Stimulated activated effector memory CD8-positive, alpha-beta T cell treated with anti-CD3 and anti-CD28 coated beads, Interleukin-12 subunit alpha, Interleukin-12 subunit beta, amount 100 ng/mL, for 72 hours (primary cell): ENCODE results near the gene APOBEC3C.
"Not testable (repeated sequence)": the region's sequence is repeated elsewhere in the genome, so short reads cannot be mapped to it uniquely, and the experiment has no call there.

Source experiments
- ATAC-seq: fragments of 150-1000 bp; cut with Tn5 transposase; 2 replicates; pipeline ENCODE4 v1.10.0; 2021
- DNase-seq, 2 donors: peaks; one replicate each; pipeline ENCODE4 v3.0.0; 2021 to 2022; ENCODE audit warnings: low spot score in 2 of 2
- H3K27ac Mint-ChIP-seq: one replicate; pipeline ENCODE4 v1.8.0; 2022; ENCODE audit warnings: mild to moderate bottlenecking, mixed read lengths
- H3K36me3 Mint-ChIP-seq: one replicate; pipeline ENCODE4 v1.8.0; 2022; ENCODE audit warnings: mild to moderate bottlenecking, mixed read lengths
- H3K4me1 Mint-ChIP-seq: one replicate; pipeline ENCODE4 v1.8.0; 2022; ENCODE audit warnings: mixed read lengths
- H3K4me3 Mint-ChIP-seq: one replicate; pipeline ENCODE4 v1.8.0; 2022; ENCODE audit warnings: mild to moderate bottlenecking, mixed read lengths
- H3K9me3 Mint-ChIP-seq: one replicate; pipeline ENCODE4 v1.8.0; 2022; ENCODE audit warnings: mixed read lengths

APOBEC3C gene

GRCh38 chr22:38974826-38975175 lies 39.3 kb upstream of the APOBEC3C start:
- Mint-ChIP-seq H3K4me1 (peaks cover 13% of the 10 kb centered on the region), H3K4me3 (no peak overlapping the region), H3K9me3 (no peaks in the 10 kb centered on the region), H3K36me3 (no peaks in the 10 kb centered on the region), H3K27ac (no peak overlapping the region)
- DNase-seq: no peak
- ATAC-seq: no peak

- H3K4me3 Mint-ChIP-seq, DNase-seq, H3K9me3 Mint-ChIP-seq, H3K36me3 Mint-ChIP-seq, H3K27ac Mint-ChIP-seq, ATAC-seq: not testable (repeated sequence)
- peaks cover 17% of the 10 kb centered on the region for H3K4me1 Mint-ChIP-seq
Observed at GRCh38 chr22:38977289-38977688, 36.8 kb upstream of the APOBEC3C start.

GRCh38 chr22:38980587-38980986 lies 33.5 kb upstream of the APOBEC3C start:
- H3K4me3 Mint-ChIP-seq, ATAC-seq, H3K27ac Mint-ChIP-seq, H3K9me3 Mint-ChIP-seq, H3K36me3 Mint-ChIP-seq, DNase-seq: not testable (repeated sequence)
- peaks cover 43% of the 10 kb centered on the region for H3K4me1 Mint-ChIP-seq

GRCh38 chr22:38981005-38981991 lies 32.8 kb upstream of the APOBEC3C start:
- H3K36me3 Mint-ChIP-seq: peaks cover 8% of the 10 kb centered on the region
- no peaks in the 10 kb centered on the region for H3K9me3 Mint-ChIP-seq
- ATAC-seq: peak; percentile 0
- H3K4me1 Mint-ChIP-seq: peaks cover 50% of the 10 kb centered on the region
- DNase-seq: no peak
- peak overlapping the region; percentile 89 for H3K27ac Mint-ChIP-seq
- H3K4me3 Mint-ChIP-seq: peak overlapping the region; percentile 79

GRCh38 chr22:38981992-38982927 lies 31.8 kb upstream of the APOBEC3C start, which contains the start of gene APOBEC3B:
TSS of gene APOBEC3B (plus strand) at chr22:38982347. CDS start at chr22:38982454, 107 bp downstream.
- DNase-seq (peak; percentile 48 to 87), ATAC-seq (peak; percentile 80)
- Mint-ChIP-seq H3K27ac (peak within 1 kb of the TSS; percentile 89), H3K4me3 (peak within 1 kb of the TSS; percentile 79), H3K4me1 (peaks cover 52% of the 10 kb centered on the region), H3K9me3 (no peaks in the 10 kb centered on the region), H3K36me3 (peaks cover 8% of the 10 kb centered on the region)

GRCh38 chr22:38984224-38984623 lies 29.8 kb upstream of the APOBEC3C start:
- H3K9me3 Mint-ChIP-seq: no peaks in the 10 kb centered on the region
- DNase-seq: no peak
- peaks cover 69% of the 10 kb centered on the region for H3K4me1 Mint-ChIP-seq
- peak overlapping the region; percentile 5 for H3K4me3 Mint-ChIP-seq
- ATAC-seq: no peak
- no peak overlapping the region for H3K27ac Mint-ChIP-seq
- peaks cover 8% of the 10 kb centered on the region for H3K36me3 Mint-ChIP-seq

GRCh38 chr22:38984784-38985757 lies 29.0 kb upstream of the APOBEC3C start:
- not testable (repeated sequence) for H3K36me3 Mint-ChIP-seq, H3K9me3 Mint-ChIP-seq
- peak; percentile 51 to 87 for DNase-seq
- ATAC-seq: peak; percentile 88
- Mint-ChIP-seq H3K27ac (peak overlapping the region; percentile 81), H3K4me3 (peak overlapping the region; percentile 59), H3K4me1 (peaks cover 76% of the 10 kb centered on the region)

- Mint-ChIP-seq H3K9me3 (no peaks in the 10 kb centered on the region), H3K4me3 (no peak overlapping the region), H3K4me1 (peaks cover 70% of the 10 kb centered on the region), H3K36me3 (peaks cover 8% of the 10 kb centered on the region), H3K27ac (peak overlapping the region; percentile 83)
- ATAC-seq (no peak), DNase-seq (no peak)
Observed at GRCh38 chr22:38986629-38987028, 27.4 kb upstream of the APOBEC3C start.

- peaks cover 8% of the 10 kb centered on the region for H3K36me3 Mint-ChIP-seq
- H3K4me3 Mint-ChIP-seq: no peak overlapping the region
- DNase-seq (no peak), ATAC-seq (no peak)
- no peaks in the 10 kb centered on the region for H3K9me3 Mint-ChIP-seq
- peak overlapping the region; percentile 83 for H3K27ac Mint-ChIP-seq
- H3K4me1 Mint-ChIP-seq: peaks cover 63% of the 10 kb centered on the region
Observed at GRCh38 chr22:38987171-38987895, 26.7 kb upstream of the APOBEC3C start.

GRCh38 chr22:38989466-38989865 lies 24.6 kb upstream of the APOBEC3C start:
- Mint-ChIP-seq H3K4me1 (peaks cover 48% of the 10 kb centered on the region), H3K27ac (peak overlapping the region; percentile 79), H3K9me3 (no peaks in the 10 kb centered on the region), H3K36me3 (peaks cover 8% of the 10 kb centered on the region), H3K4me3 (no peak overlapping the region)
- ATAC-seq: no peak
- no peak for DNase-seq

- ATAC-seq: peak; percentile 6
- not testable (repeated sequence) for H3K4me3 Mint-ChIP-seq, H3K27ac Mint-ChIP-seq, DNase-seq, H3K36me3 Mint-ChIP-seq, H3K9me3 Mint-ChIP-seq
- H3K4me1 Mint-ChIP-seq: peaks cover 19% of the 10 kb centered on the region
Observed at GRCh38 chr22:38992871-38993371, 21.1 kb upstream of the APOBEC3C start.

GRCh38 chr22:38996105-38996504 lies 18.0 kb upstream of the APOBEC3C start:
- ATAC-seq (no peak), DNase-seq (no peak)
- H3K4me1 Mint-ChIP-seq: peaks cover 5% of the 10 kb centered on the region
- peaks cover 2% of the 10 kb centered on the region for H3K9me3 Mint-ChIP-seq
- H3K4me3 Mint-ChIP-seq: no peak overlapping the region
- peaks cover 6% of the 10 kb centered on the region for H3K36me3 Mint-ChIP-seq
- H3K27ac Mint-ChIP-seq: no peak overlapping the region

- Mint-ChIP-seq H3K9me3 (peaks cover 2% of the 10 kb centered on the region), H3K36me3 (peaks cover 6% of the 10 kb centered on the region), H3K27ac (peak overlapping the region; percentile 52), H3K4me3 (no peak overlapping the region), H3K4me1 (peaks cover 5% of the 10 kb centered on the region)
- DNase-seq (no peak), ATAC-seq (no peak)
Observed at GRCh38 chr22:38997518-38997917, 16.5 kb upstream of the APOBEC3C start.
